ENCODE data around the gene C6orf89. TPM values are rescaled to one million over a fixed set of nuclear protein-coding genes. Genes with fewer than 3 reads are reported as not detected.

The C6orf89 gene
- total RNA-seq, 1 donor from 2014 or later = 29.9 TPM

- peak overlapping the region; percentile 99 for H3K27ac Mint-ChIP-seq
- H3K9me3 Mint-ChIP-seq (ENCODE audit: low read depth) = no peaks in the 10 kb centered on the region
- DNase-seq (ENCODE audit: low spot score, unreplicated experiment) = no peak
- peaks cover 7% of the 10 kb centered on the region for H3K36me3 Mint-ChIP-seq (ENCODE audit: insufficient read depth)
- peaks cover 21% of the 10 kb centered on the region for H3K27me3 Mint-ChIP-seq
- no peak for TF ChIP-seq CTCF (IDR thresholded peaks at IDR 0.05; ENCODE audit: unreplicated experiment)
- H3K4me3 Mint-ChIP-seq (ENCODE audit: low read depth) = peak overlapping the region; percentile 98
- H3K4me1 Mint-ChIP-seq (ENCODE audit: low read depth) = peaks cover 13% of the 10 kb centered on the region
These were observed 10.5 kb upstream of the C6orf89 start for GRCh38 chr6:36875250-36875633.

GRCh38 chr6:36884610-36885009 is 1.1 kb upstream of the C6orf89 start:
- Mint-ChIP-seq H3K36me3 (ENCODE audit: insufficient read depth) (no peaks in the 10 kb centered on the region), H3K4me1 (ENCODE audit: low read depth) (peaks cover 12% of the 10 kb centered on the region), H3K9me3 (ENCODE audit: low read depth) (no peaks in the 10 kb centered on the region), H3K27me3 (peaks cover 4% of the 10 kb centered on the region), H3K4me3 (ENCODE audit: low read depth) (no peak overlapping the region), H3K27ac (no peak overlapping the region)
- no peak for DNase-seq (ENCODE audit: low spot score, unreplicated experiment)
- no peak for TF ChIP-seq CTCF (IDR thresholded peaks at IDR 0.05; ENCODE audit: unreplicated experiment)

- Mint-ChIP-seq H3K4me3 (ENCODE audit: low read depth) (peak overlapping the region; percentile 90), H3K4me1 (ENCODE audit: low read depth) (peaks cover 12% of the 10 kb centered on the region), H3K36me3 (ENCODE audit: insufficient read depth) (no peaks in the 10 kb centered on the region), H3K27me3 (no peaks in the 10 kb centered on the region), H3K27ac (no peak overlapping the region), H3K9me3 (ENCODE audit: low read depth) (no peaks in the 10 kb centered on the region)
- no peak for DNase-seq (ENCODE audit: low spot score, unreplicated experiment)
- TF ChIP-seq CTCF (IDR thresholded peaks at IDR 0.05; ENCODE audit: unreplicated experiment) = no peak
These were observed 1.3 kb downstream of the C6orf89 start for GRCh38 chr6:36886950-36887618.

GRCh38 chr6:36888115-36888643 is 2.4 kb downstream of the C6orf89 start:
- Mint-ChIP-seq H3K9me3 (ENCODE audit: low read depth) (no peaks in the 10 kb centered on the region), H3K4me3 (ENCODE audit: low read depth) (no peak overlapping the region), H3K27me3 (no peaks in the 10 kb centered on the region), H3K36me3 (ENCODE audit: insufficient read depth) (no peaks in the 10 kb centered on the region), H3K27ac (no peak overlapping the region), H3K4me1 (ENCODE audit: low read depth) (peaks cover 12% of the 10 kb centered on the region)
- no peak for TF ChIP-seq CTCF (IDR thresholded peaks at IDR 0.05; ENCODE audit: unreplicated experiment)
- DNase-seq (ENCODE audit: low spot score, unreplicated experiment) = no peak

GRCh38 chr6:36888654-36889481 is 3.1 kb downstream of the C6orf89 start:
- peaks cover 12% of the 10 kb centered on the region for H3K4me1 Mint-ChIP-seq (ENCODE audit: low read depth)
- no peak overlapping the region for H3K4me3 Mint-ChIP-seq (ENCODE audit: low read depth)
- H3K27me3 Mint-ChIP-seq = no peaks in the 10 kb centered on the region
- no peaks in the 10 kb centered on the region for H3K36me3 Mint-ChIP-seq (ENCODE audit: insufficient read depth)
- no peak overlapping the region for H3K27ac Mint-ChIP-seq
- TF ChIP-seq CTCF (IDR thresholded peaks at IDR 0.05; ENCODE audit: unreplicated experiment) = no peak
- DNase-seq (ENCODE audit: low spot score, unreplicated experiment) = no peak
- H3K9me3 Mint-ChIP-seq (ENCODE audit: low read depth) = no peaks in the 10 kb centered on the region
